ENCODE data around the gene DCTN4. TPM values are rescaled to one million over a fixed set of nuclear protein-coding genes. Genes with fewer than 3 reads are reported as not detected.

DCTN4 gene
- total and polyA plus RNA-seq, 9 of the 15 experiments (the other 6 are each of a cell fraction or from before 2014, with no cell fraction given), result 20.4 to 64.9 (median 49.9) TPM

- no peak for TF ChIP-seq MEF2D (tag; conservative IDR thresholded peaks at IDR 0.05; ENCODE audit: low read depth)
- TF ChIP-seq PREB (CRISPR knock-in tag; IDR thresholded peaks at IDR 0.05), result no peak
- no peak for TF ChIP-seq ZNF282 (CRISPR knock-in tag; IDR thresholded peaks at IDR 0.05)
- no peak for TF ChIP-seq PPARD (CRISPR knock-in tag; IDR thresholded peaks at IDR 0.05)
- peak; percentile 67; the same call in 1 of the 2 replicates for TF ChIP-seq L3MBTL2 (IDR thresholded peaks at IDR 0.05)
- TF ChIP-seq BCLAF1 (IDR thresholded peaks at IDR 0.05; ENCODE audit: borderline replicate concordance in 1 of 2, control insufficient read depth in 1 of 2, low read depth in 2 of 2, low read length in 1 of 2), result no peak
- 0 out of 2 replicates have a peak, but pooled peaks have one; percentile 8 for TF ChIP-seq RAD51 (IDR thresholded peaks at IDR 0.05; ENCODE audit: borderline replicate concordance, low read depth)
- TF ChIP-seq ZBTB7A (IDR thresholded peaks at IDR 0.05; ENCODE audit: borderline replicate concordance, control insufficient read depth, low read depth, low read length), result no peak
- no peak for TF ChIP-seq ZNF408 (CRISPR knock-in tag; IDR thresholded peaks at IDR 0.05; ENCODE audit: low read depth)
- TF ChIP-seq TGIF2 (CRISPR knock-in tag; IDR thresholded peaks at IDR 0.05), result no peak
- TF ChIP-seq ZNF507 (tag; conservative IDR thresholded peaks at IDR 0.05), result no peak
- no peak for TF ChIP-seq NFXL1 (CRISPR knock-in tag; IDR thresholded peaks at IDR 0.05)
- no peak for TF ChIP-seq TARDBP (IDR thresholded peaks at IDR 0.05)
- TF ChIP-seq CBX1 (IDR thresholded peaks at IDR 0.05; ENCODE audit: low read depth), result 0 out of 2 replicates have a peak, but pooled peaks have one; percentile 39
- TF ChIP-seq, protein P1, sequence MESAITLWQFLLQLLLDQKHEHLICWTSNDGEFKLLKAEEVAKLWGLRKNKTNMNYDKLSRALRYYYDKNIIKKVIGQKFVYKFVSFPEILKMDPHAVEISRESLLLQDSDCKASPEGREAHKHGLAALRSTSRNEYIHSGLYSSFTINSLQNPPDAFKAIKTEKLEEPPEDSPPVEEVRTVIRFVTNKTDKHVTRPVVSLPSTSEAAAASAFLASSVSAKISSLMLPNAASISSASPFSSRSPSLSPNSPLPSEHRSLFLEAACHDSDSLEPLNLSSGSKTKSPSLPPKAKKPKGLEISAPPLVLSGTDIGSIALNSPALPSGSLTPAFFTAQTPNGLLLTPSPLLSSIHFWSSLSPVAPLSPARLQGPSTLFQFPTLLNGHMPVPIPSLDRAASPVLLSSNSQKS (CRISPR knock-in tag; IDR thresholded peaks at IDR 0.05), result no peak
- no peak for TF ChIP-seq EWSR1 (IDR thresholded peaks at IDR 0.05; ENCODE audit: borderline replicate concordance, low read depth, partially characterized antibody)
- TF ChIP-seq FIP1L1 (IDR thresholded peaks at IDR 0.05; ENCODE audit: low read depth, low read length, poor library complexity, severe bottlenecking), result no peak
- TF ChIP-seq, protein P2, sequence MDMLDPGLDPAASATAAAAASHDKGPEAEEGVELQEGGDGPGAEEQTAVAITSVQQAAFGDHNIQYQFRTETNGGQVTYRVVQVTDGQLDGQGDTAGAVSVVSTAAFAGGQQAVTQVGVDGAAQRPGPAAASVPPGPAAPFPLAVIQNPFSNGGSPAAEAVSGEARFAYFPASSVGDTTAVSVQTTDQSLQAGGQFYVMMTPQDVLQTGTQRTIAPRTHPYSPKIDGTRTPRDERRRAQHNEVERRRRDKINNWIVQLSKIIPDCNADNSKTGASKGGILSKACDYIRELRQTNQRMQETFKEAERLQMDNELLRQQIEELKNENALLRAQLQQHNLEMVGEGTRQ (CRISPR knock-in tag; IDR thresholded peaks at IDR 0.05), result no peak
- no peak for TF ChIP-seq FOXK2 (conservative IDR thresholded peaks at IDR 0.05 in 1 of 2, IDR thresholded peaks at IDR 0.05 in 1 of 2; ENCODE audit: low read depth in 2 of 2)
- TF ChIP-seq POLR2G (IDR thresholded peaks at IDR 0.05; ENCODE audit: low read depth, low read length), result no peak
- TF ChIP-seq FOXK1 (CRISPR knock-in tag; IDR thresholded peaks at IDR 0.05; ENCODE audit: borderline replicate concordance), result no peak
Measured at GRCh38 chr5:150801117-150801927, 42.5 kb upstream of the DCTN4 start (continued).
